PFSK-1 (cell line): ENCODE results near the gene MIA.

Source experiments
- FOXP2 ChIP-seq: optimal IDR thresholded peaks from 2 replicates; pipeline ENCODE3; 2011; ENCODE audit warnings: borderline replicate concordance, control low read depth, inconsistent platforms; ENCODE audit not compliant: insufficient read depth; ENCODE audit errors: extremely low read length, extremely low read depth
- POLR2AphosphoS5 ChIP-seq: IDR thresholded peaks from 2 replicates; pipeline ENCODE4 v1.6.1; 2012; ENCODE audit warnings: low read depth, mild to moderate bottlenecking, control low read depth, low read length, moderate library complexity
- SIN3A ChIP-seq: IDR thresholded peaks from 2 replicates; pipeline ENCODE4 v1.6.1; 2012; ENCODE audit warnings: mild to moderate bottlenecking, low read length, moderate library complexity, borderline replicate concordance; ENCODE audit not compliant: insufficient read depth
- TAF1 ChIP-seq: IDR thresholded peaks from 2 replicates; pipeline ENCODE4 v1.6.1; 2012; ENCODE audit warnings: low read length, control low read depth, borderline replicate concordance; ENCODE audit not compliant: insufficient read depth
- TF ChIP-seq, protein P1 (sequence below), 2 experiments: IDR thresholded peaks; 2 replicates each; pipeline versions ENCODE4 v1.6.1 to v1.8.0; 2011 to 2012; ENCODE audit warnings: low read depth in 2 of 2, low read length in 2 of 2, control low read depth in 1 of 2, inconsistent platforms in 1 of 2, mild to moderate bottlenecking in 1 of 2, moderate library complexity in 1 of 2; ENCODE audit not compliant: insufficient read depth in 1 of 2

DNA sequence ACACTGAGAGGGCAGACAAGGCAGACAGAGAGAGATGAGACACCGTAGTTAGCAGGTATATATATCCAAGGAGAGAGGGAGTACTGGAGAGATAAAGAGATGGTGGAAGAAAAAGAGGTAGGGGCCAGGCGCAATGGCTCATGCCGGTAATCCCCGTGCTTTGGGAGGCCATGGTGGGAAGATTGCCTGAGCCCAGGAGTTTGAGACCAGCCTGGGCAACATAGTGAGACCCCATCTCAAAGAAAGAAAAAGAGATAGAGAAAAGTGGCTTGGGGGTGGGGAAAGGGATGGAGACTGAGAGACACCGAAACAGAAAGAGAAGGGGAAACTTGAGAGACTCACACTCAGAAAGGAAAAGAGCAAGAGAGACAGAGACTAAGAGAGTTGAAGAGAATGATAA, 5.3 kb downstream of the MIA start:
- TF ChIP-seq TAF1 (no peak), POLR2AphosphoS5 (no peak), FOXP2 (no peak), SIN3A (no peak)
- TF ChIP-seq, protein P1, sequence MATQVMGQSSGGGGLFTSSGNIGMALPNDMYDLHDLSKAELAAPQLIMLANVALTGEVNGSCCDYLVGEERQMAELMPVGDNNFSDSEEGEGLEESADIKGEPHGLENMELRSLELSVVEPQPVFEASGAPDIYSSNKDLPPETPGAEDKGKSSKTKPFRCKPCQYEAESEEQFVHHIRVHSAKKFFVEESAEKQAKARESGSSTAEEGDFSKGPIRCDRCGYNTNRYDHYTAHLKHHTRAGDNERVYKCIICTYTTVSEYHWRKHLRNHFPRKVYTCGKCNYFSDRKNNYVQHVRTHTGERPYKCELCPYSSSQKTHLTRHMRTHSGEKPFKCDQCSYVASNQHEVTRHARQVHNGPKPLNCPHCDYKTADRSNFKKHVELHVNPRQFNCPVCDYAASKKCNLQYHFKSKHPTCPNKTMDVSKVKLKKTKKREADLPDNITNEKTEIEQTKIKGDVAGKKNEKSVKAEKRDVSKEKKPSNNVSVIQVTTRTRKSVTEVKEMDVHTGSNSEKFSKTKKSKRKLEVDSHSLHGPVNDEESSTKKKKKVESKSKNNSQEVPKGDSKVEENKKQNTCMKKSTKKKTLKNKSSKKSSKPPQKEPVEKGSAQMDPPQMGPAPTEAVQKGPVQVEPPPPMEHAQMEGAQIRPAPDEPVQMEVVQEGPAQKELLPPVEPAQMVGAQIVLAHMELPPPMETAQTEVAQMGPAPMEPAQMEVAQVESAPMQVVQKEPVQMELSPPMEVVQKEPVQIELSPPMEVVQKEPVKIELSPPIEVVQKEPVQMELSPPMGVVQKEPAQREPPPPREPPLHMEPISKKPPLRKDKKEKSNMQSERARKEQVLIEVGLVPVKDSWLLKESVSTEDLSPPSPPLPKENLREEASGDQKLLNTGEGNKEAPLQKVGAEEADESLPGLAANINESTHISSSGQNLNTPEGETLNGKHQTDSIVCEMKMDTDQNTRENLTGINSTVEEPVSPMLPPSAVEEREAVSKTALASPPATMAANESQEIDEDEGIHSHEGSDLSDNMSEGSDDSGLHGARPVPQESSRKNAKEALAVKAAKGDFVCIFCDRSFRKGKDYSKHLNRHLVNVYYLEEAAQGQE (IDR thresholded peaks at IDR 0.05; ENCODE audit: insufficient read depth in 1 of 2, low read depth in 2 of 2, low read length in 2 of 2) = no peak
